Pancreas (tissue), 10 donors: ENCODE results near the gene SSBP4. TPM values are rescaled to one million over a fixed set of nuclear protein-coding genes. Genes with fewer than 3 reads are reported as not detected.

Experiments used
- ATAC-seq, 4 donors: fragments of 200-7000 bp; cut with Tn5 transposase; one replicate each; pipeline versions ENCODE4 v1.8.0 to v1.9.1; 2020; ENCODE audit warnings: mild to moderate bottlenecking in 4 of 4, moderate library complexity in 4 of 4
- DNase-seq, 6 donors: peaks; one replicate each; pipeline ENCODE4 v3.0.0-alpha.2; 2020
- FAIRE-seq: peaks from 2 replicates; lab custom pipeline; 2012; peaks lifted over from hg19 to GRCh38; lab: Jason Lieb, UNC
- H3K27ac ChIP-seq, 4 donors: fragments of 200-600 bp; sonication (generic); 1 replicate in 3 of 4; 2 replicates in 1 of 4; pipeline versions ENCODE4 v1.5.0 to v1.8.0; 2020
- H3K27me3 ChIP-seq, 4 donors: fragments of 200-600 bp; one replicate each; pipeline ENCODE4 v1.8.0; 2021
- H3K36me3 ChIP-seq, 3 donors: fragments of 200-600 bp; sonication (generic) in 1 of 3; one replicate each; pipeline versions ENCODE4 v1.5.0 to v1.8.0; 2020 to 2021
- H3K4me1 ChIP-seq, 3 donors: fragments of 200-600 bp; one replicate each; pipeline ENCODE4 v1.8.0; 2021
- H3K4me3 ChIP-seq, 4 donors: fragments of 200-600 bp; sonication (generic) in 2 of 4; one replicate each; pipeline versions ENCODE4 v1.5.0 to v1.8.0; 2020 to 2021
- H3K9me3 ChIP-seq, 4 donors: fragments of 200-600 bp; one replicate each; pipeline ENCODE4 v1.8.0; 2021
- WGBS, 2 donors: extraction: QIAGEN DNeasy Blood & Tissue Kit; methylation state at CpG; one replicate each; pipeline ENCODE4 v1.1.7; 2013; 5-methylcytosine and 5-hydroxymethylcytosine counted together
- intact Hi-C, 3 donors: fragments of 100-400 bp; cut with DNase I; formaldehyde crosslinking; loops; one replicate each; pipeline versions ENCODE4 v1.11.1 to v1.14.2; 2022
- polyA plus RNA-seq, 2 donors: library from polyadenylated mRNA; stranded (reverse); fragments of 200-250 nt; gene quantifications; one replicate each; pipeline ENCODE4 v1.2.3, GENCODE V29; 2013
- total RNA-seq, 6 donors: library from RNA; stranded (reverse); fragmentation: NEBNext Ultra II Directional in 4 of 6; extraction: Animal tissue kit (Norgen Biotek cat#: 25700) in 4 of 6; gene quantifications; one replicate each; pipeline versions ENCODE4 v1.2.1 to v1.2.4, GENCODE V29; 2021 to 2023
- TF ChIP-seq, protein P1 (sequence below), 4 donors: fragments of 200-600 bp; sonication (generic) in 3 of 4; IDR thresholded peaks; one replicate each; pipeline versions ENCODE4 v1.5.0 to v1.8.0; 2021; ENCODE audit warnings: antibody characterized with exemption in 4 of 4
- donor health status: healthy with polysubstance abuse.
- donor health status: DM: no; HTN: no; CAD: no; lungs with moderate emphysema.
- donor health status: DM: no; HTN: no; CAD: no.
- donor health status: control.
- donor health status: control.
- donor health status: Bipolar disorder and iron deficiency.
- donor health status: DM: yes; HTN: yes; CAD: no.
- donor health status: DM: no; HTN: no; CAD: no.
- donor health status: DM: no; HTN: no; CAD: no.
- donor health status: DM: yes; HTN: yes; CAD: no.

SSBP4 gene
- total and polyA plus RNA-seq, 8 donors: 20.5 to 116 (median 25.8) TPM

DNA sequence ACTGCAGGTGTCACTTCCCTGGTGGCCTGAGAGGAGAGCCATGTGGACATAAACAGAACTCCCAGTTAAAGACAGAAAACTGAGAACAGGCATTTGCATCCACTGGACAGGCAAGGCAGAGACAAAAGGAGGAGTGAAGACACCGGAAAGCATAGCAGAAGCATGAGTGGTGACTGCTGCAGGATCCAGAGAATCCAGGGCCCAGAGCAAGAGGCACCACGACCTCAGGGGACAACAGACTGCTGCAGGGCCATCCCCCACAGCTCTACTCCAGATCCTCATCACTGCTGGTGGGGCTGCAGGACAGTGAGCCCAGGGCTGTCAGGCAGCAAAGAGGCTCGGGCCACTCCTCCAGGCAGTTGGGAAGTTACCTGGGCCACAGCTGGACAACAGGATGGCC, 33.2 kb downstream of the SSBP4 start:
- Histone ChIP-seq H3K27ac (no peak overlapping the region), H3K27me3 (no peaks in the 10 kb centered on the region), H3K9me3 (no peaks in the 10 kb centered on the region), H3K4me1 (peaks cover 0 to 4% (median 0%) of the 10 kb centered on the region in 3 donors), H3K36me3 (peaks cover 0 to 21% (median 8%) of the 10 kb centered on the region in 3 donors), H3K4me3 (no peak overlapping the region)
- 77 to 84% methylated on average over 3 of the region's 3 CpGs for WGBS, 2 donors
- FAIRE-seq: no peak
- ATAC-seq: no peak
- peak in 1 of 6 donors; percentile 6 for DNase-seq
- intact Hi-C loops: loop anchor here in 1 of 3 donors (10.0 kb wide), 1 partner anchor 532 kb away; no protein-coding TSS in a partner anchor
- TF ChIP-seq, protein P1, sequence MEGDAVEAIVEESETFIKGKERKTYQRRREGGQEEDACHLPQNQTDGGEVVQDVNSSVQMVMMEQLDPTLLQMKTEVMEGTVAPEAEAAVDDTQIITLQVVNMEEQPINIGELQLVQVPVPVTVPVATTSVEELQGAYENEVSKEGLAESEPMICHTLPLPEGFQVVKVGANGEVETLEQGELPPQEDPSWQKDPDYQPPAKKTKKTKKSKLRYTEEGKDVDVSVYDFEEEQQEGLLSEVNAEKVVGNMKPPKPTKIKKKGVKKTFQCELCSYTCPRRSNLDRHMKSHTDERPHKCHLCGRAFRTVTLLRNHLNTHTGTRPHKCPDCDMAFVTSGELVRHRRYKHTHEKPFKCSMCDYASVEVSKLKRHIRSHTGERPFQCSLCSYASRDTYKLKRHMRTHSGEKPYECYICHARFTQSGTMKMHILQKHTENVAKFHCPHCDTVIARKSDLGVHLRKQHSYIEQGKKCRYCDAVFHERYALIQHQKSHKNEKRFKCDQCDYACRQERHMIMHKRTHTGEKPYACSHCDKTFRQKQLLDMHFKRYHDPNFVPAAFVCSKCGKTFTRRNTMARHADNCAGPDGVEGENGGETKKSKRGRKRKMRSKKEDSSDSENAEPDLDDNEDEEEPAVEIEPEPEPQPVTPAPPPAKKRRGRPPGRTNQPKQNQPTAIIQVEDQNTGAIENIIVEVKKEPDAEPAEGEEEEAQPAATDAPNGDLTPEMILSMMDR (IDR thresholded peaks at IDR 0.05): no peak

DNA sequence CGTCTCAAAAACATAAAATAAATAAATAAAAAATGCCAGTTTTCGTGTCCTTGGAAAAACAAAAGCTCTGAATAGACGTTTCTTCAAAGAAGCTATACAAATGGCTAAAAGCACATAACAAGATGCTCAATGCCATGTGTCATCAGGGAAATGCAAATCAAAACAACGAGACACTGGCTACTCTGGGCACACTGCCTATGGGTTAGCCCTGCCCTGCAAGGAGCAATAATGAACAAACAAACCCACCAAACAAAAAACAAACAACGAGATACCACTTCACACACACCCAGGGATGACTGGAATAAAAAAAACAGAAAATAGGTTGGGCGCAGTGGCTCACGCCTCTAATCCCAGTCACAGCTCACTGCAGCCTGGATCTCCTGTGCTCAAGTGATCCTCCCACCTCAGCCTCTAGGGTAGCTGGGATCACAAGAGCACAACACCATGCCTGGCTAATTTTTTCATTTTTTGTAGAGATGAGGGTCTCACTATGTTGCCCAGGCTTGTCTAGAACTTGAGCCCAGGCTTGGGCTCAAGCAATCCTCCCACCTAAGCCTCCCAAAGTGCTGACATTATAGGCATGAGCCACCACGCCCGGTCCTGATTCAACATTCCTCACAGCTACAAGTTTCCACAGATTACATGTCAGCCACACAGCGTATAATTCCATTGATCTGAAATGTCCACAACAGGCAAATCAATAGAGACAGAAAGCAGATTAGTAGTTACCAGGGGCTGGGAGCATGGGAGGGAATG, 34.2 kb downstream of the SSBP4 start:
- no peak for FAIRE-seq
- Histone ChIP-seq H3K9me3 (no peaks in the 10 kb centered on the region), H3K27ac (no peak overlapping the region), H3K4me1 (peaks cover 0 to 4% (median 0%) of the 10 kb centered on the region in 3 donors), H3K4me3 (no peak overlapping the region), H3K36me3 (peaks cover 0 to 21% (median 8%) of the 10 kb centered on the region in 3 donors), H3K27me3 (no peaks in the 10 kb centered on the region)
- no peak for ATAC-seq
- intact Hi-C loops: loop anchor here in 1 of 3 donors (10.0 kb wide), 1 partner anchor 531 kb away; no protein-coding TSS in a partner anchor
- TF ChIP-seq, protein P1 (IDR thresholded peaks at IDR 0.05): no peak
- WGBS, 2 donors: 78 to 80% methylated on average over 10 of the region's 10 CpGs
- peak in 1 of 6 donors; percentile 11 for DNase-seq

DNA sequence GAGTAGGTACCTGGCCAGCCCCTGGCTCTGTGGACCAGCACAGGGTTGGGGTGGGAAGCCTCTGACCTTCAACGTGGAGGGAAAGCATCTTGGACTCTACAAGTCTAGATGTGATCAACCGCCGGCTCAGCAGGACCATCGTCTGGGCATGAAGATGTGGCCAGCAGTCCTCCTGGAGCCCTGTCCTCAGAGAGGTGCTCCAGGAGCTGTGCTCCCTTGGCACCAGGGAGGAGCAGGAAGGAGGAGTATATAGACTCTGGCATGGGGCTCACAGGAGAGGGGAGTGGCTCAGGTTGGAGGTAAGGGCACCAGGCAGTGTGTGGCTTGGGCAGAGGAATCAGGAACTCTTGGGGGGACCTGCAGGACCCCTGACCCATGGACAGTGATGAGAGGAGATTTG, 37.1 kb downstream of the SSBP4 start:
- Histone ChIP-seq H3K27ac (no peak overlapping the region), H3K36me3 (peaks cover 0 to 15% (median 3%) of the 10 kb centered on the region in 3 donors), H3K4me1 (peaks cover 0 to 7% (median 0%) of the 10 kb centered on the region in 3 donors), H3K27me3 (no peaks in the 10 kb centered on the region), H3K4me3 (no peak overlapping the region), H3K9me3 (no peaks in the 10 kb centered on the region)
- ATAC-seq (no peak), DNase-seq (peak in 1 of 6 donors; percentile 6), FAIRE-seq (no peak)
- TF ChIP-seq, protein P1 (IDR thresholded peaks at IDR 0.05): no peak
- intact Hi-C loops: loop anchor here in 1 of 3 donors (10.0 kb wide), 1 partner anchor 529 kb away; no protein-coding TSS in a partner anchor
- 87 to 88% methylated on average over 4 of the region's 4 CpGs for WGBS, 2 donors

DNA sequence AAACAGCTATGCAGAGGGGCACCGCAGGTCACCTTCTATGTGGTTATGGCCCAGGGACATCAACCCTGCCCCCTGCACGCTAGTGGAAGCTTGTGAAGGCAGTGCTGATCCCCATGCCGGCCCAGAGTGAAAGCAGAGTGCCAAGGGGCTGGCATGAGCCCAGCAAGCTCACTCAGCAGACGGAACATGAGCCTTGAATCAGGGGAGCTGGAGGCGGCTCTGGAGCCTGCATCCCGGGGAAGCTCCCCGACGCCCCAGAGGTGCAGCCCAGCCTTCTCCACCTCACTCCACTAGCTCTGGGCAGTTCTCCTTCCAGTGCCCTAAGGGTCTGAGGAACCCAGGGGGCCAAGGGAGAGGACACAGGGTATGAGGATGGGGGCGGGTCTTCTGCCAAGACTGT, 37.8 kb downstream of the SSBP4 start:
- H3K9me3 ChIP-seq: no peaks in the 10 kb centered on the region
- intact Hi-C loops: loop anchor here in 1 of 3 donors (10.0 kb wide), 1 partner anchor 528 kb away; no protein-coding TSS in a partner anchor
- H3K4me1 ChIP-seq: peaks cover 0 to 5% (median 0%) of the 10 kb centered on the region in 3 donors
- no peaks in the 10 kb centered on the region for H3K27me3 ChIP-seq
- H3K27ac ChIP-seq: no peak overlapping the region
- 79 to 80% methylated on average over 9 of the region's 9 CpGs for WGBS, 2 donors
- ATAC-seq (no peak), DNase-seq (peak in 1 of 6 donors; percentile 40), FAIRE-seq (no peak)
- H3K36me3 ChIP-seq: peaks cover 0 to 19% (median 7%) of the 10 kb centered on the region in 3 donors
- TF ChIP-seq, protein P1 (IDR thresholded peaks at IDR 0.05): no peak
- no peak overlapping the region for H3K4me3 ChIP-seq
